ENCODE measurements around the gene ZNF30. TPM values are rescaled to one million over a fixed set of nuclear protein-coding genes. Genes with fewer than 3 reads are reported as not detected.

Gene ZNF30
- total RNA-seq, 2 experiments from 2014 or later = 4.4 to 5.5 TPM

Other genes starting within 250 kb of the ZNF30 start
- gene SCGB2B2, start 249.7 kb upstream of the ZNF30 start, total RNA-seq = under 1 TPM; 0.49 to 0.50 TPM
- gene ZNF302, start 249.2 kb upstream of the ZNF30 start, total RNA-seq = 10 to 100 TPM; 13.1 to 13.6 TPM
- 1 to 10 TPM; 4.3 to 4.7 TPM for gene ZNF181, start 192.7 kb upstream of the ZNF30 start, total RNA-seq
- 1 to 10 TPM; 2.8 to 3.3 TPM for gene ZNF599, start 153.7 kb upstream of the ZNF30 start, total RNA-seq
- gene ZNF792, start 37.3 kb downstream of the ZNF30 start, total RNA-seq = 1 to 10 TPM; 3.1 to 3.5 TPM
- 100 to 1,000 TPM; 117 to 125 TPM for gene GRAMD1A, start 73.4 kb downstream of the ZNF30 start, total RNA-seq
- under 1 TPM; 0.83 to 0.89 TPM for gene SCN1B, start 103.6 kb downstream of the ZNF30 start, total RNA-seq
- not detected for gene HPN, start 114.8 kb downstream of the ZNF30 start, total RNA-seq
- gene FXYD3, start 188.9 kb downstream of the ZNF30 start, total RNA-seq = not detected
- gene LGI4, start 208.2 kb downstream of the ZNF30 start, total RNA-seq = 1 to 10 TPM; 1.1 to 1.7 TPM
- gene FXYD1, start 211.9 kb downstream of the ZNF30 start, total RNA-seq = 1 to 10 TPM; 3.3 to 3.4 TPM
- gene FXYD7, start 216.4 kb downstream of the ZNF30 start, total RNA-seq = 1 to 10 TPM in 1 of 2 experiments, under 1 TPM in 1; 0.54 to 1.2 TPM
- gene FXYD5, start 227.8 kb downstream of the ZNF30 start, total RNA-seq = 100 to 1,000 TPM; 289 to 294 TPM